ENCODE measurements around the gene PPEF2.

DNA sequence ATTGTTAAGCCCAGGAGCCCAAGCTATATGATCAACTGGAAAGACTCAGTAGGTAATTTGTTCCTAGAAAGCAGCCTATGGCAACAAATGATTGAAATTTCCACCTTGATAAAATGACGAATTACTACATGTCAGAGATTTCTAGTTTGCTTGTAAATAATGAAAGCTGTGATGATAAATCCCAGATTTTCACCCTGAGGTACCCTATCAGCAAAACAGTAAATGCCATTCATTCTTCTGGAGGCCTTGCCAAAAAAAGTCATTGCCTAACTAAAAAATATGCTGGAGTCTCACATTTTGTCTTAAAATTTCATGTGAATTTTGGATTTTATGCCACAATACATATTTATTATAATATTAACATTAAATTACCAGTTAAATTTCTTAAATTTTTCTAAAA, 71.3 kb downstream of the PPEF2 start:
- TF ChIP-seq, protein P1, sequence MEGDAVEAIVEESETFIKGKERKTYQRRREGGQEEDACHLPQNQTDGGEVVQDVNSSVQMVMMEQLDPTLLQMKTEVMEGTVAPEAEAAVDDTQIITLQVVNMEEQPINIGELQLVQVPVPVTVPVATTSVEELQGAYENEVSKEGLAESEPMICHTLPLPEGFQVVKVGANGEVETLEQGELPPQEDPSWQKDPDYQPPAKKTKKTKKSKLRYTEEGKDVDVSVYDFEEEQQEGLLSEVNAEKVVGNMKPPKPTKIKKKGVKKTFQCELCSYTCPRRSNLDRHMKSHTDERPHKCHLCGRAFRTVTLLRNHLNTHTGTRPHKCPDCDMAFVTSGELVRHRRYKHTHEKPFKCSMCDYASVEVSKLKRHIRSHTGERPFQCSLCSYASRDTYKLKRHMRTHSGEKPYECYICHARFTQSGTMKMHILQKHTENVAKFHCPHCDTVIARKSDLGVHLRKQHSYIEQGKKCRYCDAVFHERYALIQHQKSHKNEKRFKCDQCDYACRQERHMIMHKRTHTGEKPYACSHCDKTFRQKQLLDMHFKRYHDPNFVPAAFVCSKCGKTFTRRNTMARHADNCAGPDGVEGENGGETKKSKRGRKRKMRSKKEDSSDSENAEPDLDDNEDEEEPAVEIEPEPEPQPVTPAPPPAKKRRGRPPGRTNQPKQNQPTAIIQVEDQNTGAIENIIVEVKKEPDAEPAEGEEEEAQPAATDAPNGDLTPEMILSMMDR (IDR thresholded peaks at IDR 0.05): no peak
- no peak for TF ChIP-seq POLR2AphosphoS5 (IDR thresholded peaks at IDR 0.05)
